Natural killer cell (primary cell): Measurements from ENCODE around the gene OTOS. TPM values are rescaled to one million over a fixed set of nuclear protein-coding genes. Genes with fewer than 3 reads are reported as not detected.

Experiments
- ATAC-seq, 3 donors: fragments of 150-1000 bp in 2 of 3; fragments of 200-7000 bp in 1 of 3; cut with Tn5 transposase; 1 replicate in 1 of 3; 2 replicates in 2 of 3; pipeline ENCODE4 v1.10.0; 2021; ENCODE audit warnings: mild to moderate bottlenecking in 2 of 3, moderate library complexity in 2 of 3
- DNase-seq, 2 donors: peaks; one replicate each; pipeline versions ENCODE4 v3.0.0 to v3.0.0-alpha.2; 2013 to 2021; ENCODE audit warnings: mixed read lengths in 1 of 2
- H3K27ac ChIP-seq: one replicate; pipeline ENCODE4 v1.5.1; 2013; ENCODE audit warnings: mild to moderate bottlenecking, low read length
- H3K27me3 ChIP-seq: one replicate; pipeline ENCODE4 v1.6.1; 2013; ENCODE audit warnings: low read length; ENCODE audit not compliant: control insufficient read depth, insufficient read depth
- H3K36me3 ChIP-seq: one replicate; pipeline ENCODE4 v1.6.1; 2013; ENCODE audit warnings: low read length; ENCODE audit not compliant: control insufficient read depth, insufficient read depth
- H3K4me1 ChIP-seq: one replicate; pipeline ENCODE4 v1.6.1; 2013; ENCODE audit warnings: low read length; ENCODE audit not compliant: control insufficient read depth, insufficient read depth
- H3K4me3 ChIP-seq: one replicate; pipeline ENCODE4 v1.5.1; 2013; ENCODE audit warnings: low read length
- H3K9me3 ChIP-seq: one replicate; pipeline ENCODE4 v1.6.1; 2013; ENCODE audit warnings: low read length; ENCODE audit not compliant: control insufficient read depth, insufficient read depth
- H3K27ac Mint-ChIP-seq, 2 donors: one replicate each; pipeline ENCODE4 v1.8.0; 2022; ENCODE audit warnings: mild to moderate bottlenecking in 2 of 2, mixed read lengths in 2 of 2, moderate library complexity in 1 of 2
- H3K27me3 Mint-ChIP-seq, 2 donors: one replicate each; pipeline ENCODE4 v1.8.0; 2022; ENCODE audit warnings: low read depth in 2 of 2, mixed read lengths in 2 of 2
- H3K36me3 Mint-ChIP-seq: one replicate; pipeline ENCODE4 v1.8.0; 2022; ENCODE audit warnings: mixed read lengths
- H3K4me1 Mint-ChIP-seq, 2 donors: one replicate each; pipeline ENCODE4 v1.8.0; 2022; ENCODE audit warnings: mixed read lengths in 2 of 2
- H3K4me3 Mint-ChIP-seq: one replicate; pipeline ENCODE4 v1.8.0; 2022; ENCODE audit warnings: mild to moderate bottlenecking, moderate library complexity, mixed read lengths
- H3K9me3 Mint-ChIP-seq, 2 donors: one replicate each; pipeline ENCODE4 v1.8.0; 2022; ENCODE audit warnings: mixed read lengths in 2 of 2
- CTCF ChIP-seq: fragments of 200-600 bp; IDR thresholded peaks from one replicate; pipeline ENCODE4 v1.8.0; 2022; ENCODE audit warnings: antibody characterized with exemption
- WGBS: methylation state at CpG from one replicate; pipeline ENCODE4 v1.1.7; 2013; ENCODE audit warnings: missing lambda C conversion rate; ENCODE audit not compliant: insufficient coverage; 5-methylcytosine and 5-hydroxymethylcytosine counted together
- intact Hi-C: fragments of 100-400 bp; cut with micrococcal nuclease; formaldehyde crosslinking; loops from one replicate; pipeline ENCODE4 v1.14.2; 2022
- total RNA-seq, 4 donors: library from RNA; stranded (reverse); fragments of 120-200 nt in 1 of 4; gene quantifications; one replicate each; pipeline versions ENCODE4 v1.2.3 to v1.2.4, GENCODE V29; 2013 to 2022

Gene OTOS
- total RNA-seq, 3 donors from 2014 or later (not counting 1 experiment from before 2014, with no cell fraction given): not detected

- 96% methylated on average over 5 of the region's 5 CpGs for whole genome bisulfite sequencing
- intact Hi-C loops: no loop called here
- H3K4me3 ChIP-seq: no peak overlapping the region
Measured at GRCh38 chr2:240157147-240157470, 16.7 kb upstream of the OTOS start.

GRCh38 chr2:240156435-240157146, 16.1 kb upstream of the OTOS start:
- no peaks in the 10 kb centered on the region for H3K4me1 ChIP-seq
- Mint-ChIP-seq H3K27me3 (peaks cover 0 to 1% of the 10 kb centered on the region in 2 donors), H3K4me1 (no peaks in the 10 kb centered on the region), H3K27ac (no peak overlapping the region), H3K9me3 (no peaks in the 10 kb centered on the region), H3K36me3 (no peaks in the 10 kb centered on the region), H3K4me3 (no peak overlapping the region)
- DNase-seq: no peak
- no peaks in the 10 kb centered on the region for H3K9me3 ChIP-seq
- intact Hi-C loops: no loop called here
- TF ChIP-seq CTCF: no peak
- no peak overlapping the region for H3K27ac ChIP-seq
- H3K36me3 ChIP-seq: no peaks in the 10 kb centered on the region
- ATAC-seq: no peak
- no peak overlapping the region for H3K4me3 ChIP-seq
- H3K27me3 ChIP-seq: no peaks in the 10 kb centered on the region
- WGBS: 87% methylated on average over 29 of the region's 29 CpGs

More at GRCh38 chr2:240157147-240157470, 16.7 kb upstream of the OTOS start:
- Mint-ChIP-seq H3K27ac (no peak overlapping the region), H3K9me3 (no peaks in the 10 kb centered on the region), H3K36me3 (no peaks in the 10 kb centered on the region), H3K27me3 (no peaks in the 10 kb centered on the region), H3K4me3 (no peak overlapping the region), H3K4me1 (no peaks in the 10 kb centered on the region)
- Histone ChIP-seq H3K9me3 (no peaks in the 10 kb centered on the region), H3K27ac (no peak overlapping the region), H3K36me3 (no peaks in the 10 kb centered on the region), H3K4me1 (no peaks in the 10 kb centered on the region), H3K27me3 (no peaks in the 10 kb centered on the region)
- DNase-seq: no peak
- ATAC-seq: no peak
- TF ChIP-seq CTCF: no peak

GRCh38 chr2:240155745-240156390, 15.4 kb upstream of the OTOS start:
- Histone ChIP-seq H3K4me1 (no peaks in the 10 kb centered on the region), H3K36me3 (no peaks in the 10 kb centered on the region), H3K4me3 (no peak overlapping the region), H3K9me3 (no peaks in the 10 kb centered on the region), H3K27me3 (no peaks in the 10 kb centered on the region), H3K27ac (no peak overlapping the region)
- H3K27me3 Mint-ChIP-seq: peaks cover 0 to 4% of the 10 kb centered on the region in 2 donors
- intact Hi-C loops: no loop called here
- H3K4me1 Mint-ChIP-seq: no peaks in the 10 kb centered on the region
- 88% methylated on average over 13 of the region's 13 CpGs for WGBS
- no peak overlapping the region for H3K4me3 Mint-ChIP-seq
- H3K9me3 Mint-ChIP-seq: no peaks in the 10 kb centered on the region
- no peak for DNase-seq
- H3K36me3 Mint-ChIP-seq: no peaks in the 10 kb centered on the region
- no peak overlapping the region for H3K27ac Mint-ChIP-seq
- TF ChIP-seq CTCF: no peak
- no peak for ATAC-seq
